OCI-M2 (cell line): ENCODE data around the gene WASHC1.
"Not testable (repeated sequence)": the region's sequence is repeated elsewhere in the genome, so short reads cannot be mapped to it uniquely, and the experiment has no call there.

Experiments used
- DNase-seq: peaks from one replicate; lab custom pipeline; 2025; ENCODE audit not compliant: unreplicated experiment; lab: John Stamatoyannopoulos, UW

WASHC1 gene, protein sequence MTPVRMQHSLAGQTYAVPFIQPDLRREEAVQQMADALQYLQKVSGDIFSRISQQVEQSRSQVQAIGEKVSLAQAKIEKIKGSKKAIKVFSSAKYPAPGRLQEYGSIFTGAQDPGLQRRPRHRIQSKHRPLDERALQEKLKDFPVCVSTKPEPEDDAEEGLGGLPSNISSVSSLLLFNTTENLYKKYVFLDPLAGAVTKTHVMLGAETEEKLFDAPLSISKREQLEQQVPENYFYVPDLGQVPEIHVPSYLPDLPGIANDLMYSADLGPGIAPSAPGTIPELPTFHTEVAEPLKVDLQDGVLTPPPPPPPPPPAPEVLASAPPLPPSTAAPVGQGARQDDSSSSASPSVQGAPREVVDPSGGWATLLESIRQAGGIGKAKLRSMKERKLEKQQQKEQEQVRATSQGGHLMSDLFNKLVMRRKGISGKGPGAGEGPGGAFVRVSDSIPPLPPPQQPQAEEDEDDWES

DNA sequence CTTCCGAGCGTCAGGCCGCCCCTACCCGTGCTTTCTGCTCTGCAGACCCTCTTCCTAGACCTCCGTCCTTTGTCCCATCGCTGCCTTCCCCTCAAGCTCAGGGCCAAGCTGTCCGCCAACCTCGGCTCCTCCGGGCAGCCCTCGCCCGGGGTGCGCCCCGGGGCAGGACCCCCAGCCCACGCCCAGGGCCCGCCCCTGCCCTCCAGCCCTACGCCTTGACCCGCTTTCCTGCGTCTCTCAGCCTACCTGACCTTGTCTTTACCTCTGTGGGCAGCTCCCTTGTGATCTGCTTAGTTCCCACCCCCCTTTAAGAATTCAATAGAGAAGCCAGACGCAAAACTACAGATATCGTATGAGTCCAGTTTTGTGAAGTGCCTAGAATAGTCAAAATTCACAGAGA, at the start of gene WASHC1:
WASHC1 (minus strand) TSS at position 101 of the 400 bp plus-strand sequence. CDS start 4,457 bp downstream, outside the sequence.
- DNase-seq, result not testable (repeated sequence)

DNA sequence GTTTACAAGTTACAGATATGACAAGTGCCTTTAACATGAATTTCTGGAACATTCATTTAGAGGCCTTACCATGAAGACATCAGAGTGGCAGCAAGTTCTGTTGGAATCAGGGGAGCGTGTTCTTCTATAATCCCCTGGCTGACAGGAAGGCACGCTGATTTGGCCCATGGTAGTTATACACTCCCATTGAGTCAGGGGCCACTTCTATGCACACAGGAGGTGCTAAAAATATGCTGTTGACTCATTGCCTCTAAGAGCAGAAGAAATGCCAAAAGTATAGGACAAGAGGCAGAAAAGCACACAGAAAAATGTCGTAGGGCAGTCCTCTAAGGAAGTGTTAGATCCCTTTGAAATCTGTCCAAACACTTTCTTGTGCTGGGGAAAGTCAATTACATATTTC, 49.1 kb upstream of the WASHC1 start:
- not testable (repeated sequence) for DNase-seq

DNA sequence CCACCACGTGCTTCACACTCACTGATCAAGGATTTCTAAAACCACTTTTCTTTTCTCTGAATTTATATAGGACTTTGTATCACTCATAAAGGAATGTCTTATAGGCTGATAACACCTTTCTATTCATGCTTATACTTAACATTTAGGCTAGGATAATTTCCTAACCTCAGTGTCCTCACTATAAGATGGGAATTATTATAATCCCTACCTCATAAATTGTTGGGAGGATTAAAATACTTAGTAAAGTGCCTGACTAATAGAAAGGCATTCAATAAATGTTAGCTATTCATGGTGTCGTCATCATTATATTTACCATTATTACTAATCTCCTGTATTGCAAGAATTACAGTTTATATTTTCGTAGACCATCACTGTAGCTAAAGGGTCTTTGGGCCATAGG, 47.1 kb upstream of the WASHC1 start:
- not testable (repeated sequence) for DNase-seq

DNA sequence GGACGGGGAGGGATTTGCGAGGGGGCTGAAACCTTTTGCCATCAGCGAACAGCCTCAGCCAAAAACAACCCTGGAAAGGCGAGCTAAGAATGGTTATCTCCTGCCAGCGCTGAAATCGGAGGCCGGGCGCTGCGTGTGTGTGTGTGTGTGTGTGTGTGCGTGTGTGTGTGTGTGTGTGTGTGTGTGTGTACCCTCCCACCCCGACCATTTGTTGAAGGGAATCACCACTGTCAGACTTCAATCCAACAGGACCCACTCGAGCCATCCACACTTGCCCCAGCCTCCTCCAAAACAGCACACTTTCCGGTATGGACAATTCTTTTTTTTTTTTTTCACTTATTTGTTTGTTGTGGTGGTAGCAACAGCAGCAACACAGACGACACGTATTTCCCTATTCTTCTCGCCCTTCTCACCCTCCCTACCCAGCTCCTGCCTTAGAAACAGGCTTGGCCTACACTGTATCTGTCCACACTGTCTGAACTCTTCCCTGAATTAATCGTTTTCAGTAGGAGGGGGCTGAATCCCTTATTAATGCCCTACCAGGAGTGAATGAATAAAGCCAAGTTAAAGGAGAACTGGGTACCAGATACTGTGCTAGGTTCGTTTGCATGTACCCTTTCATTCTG, 44.8 kb upstream of the WASHC1 start:
- not testable (repeated sequence) for DNase-seq

DNA sequence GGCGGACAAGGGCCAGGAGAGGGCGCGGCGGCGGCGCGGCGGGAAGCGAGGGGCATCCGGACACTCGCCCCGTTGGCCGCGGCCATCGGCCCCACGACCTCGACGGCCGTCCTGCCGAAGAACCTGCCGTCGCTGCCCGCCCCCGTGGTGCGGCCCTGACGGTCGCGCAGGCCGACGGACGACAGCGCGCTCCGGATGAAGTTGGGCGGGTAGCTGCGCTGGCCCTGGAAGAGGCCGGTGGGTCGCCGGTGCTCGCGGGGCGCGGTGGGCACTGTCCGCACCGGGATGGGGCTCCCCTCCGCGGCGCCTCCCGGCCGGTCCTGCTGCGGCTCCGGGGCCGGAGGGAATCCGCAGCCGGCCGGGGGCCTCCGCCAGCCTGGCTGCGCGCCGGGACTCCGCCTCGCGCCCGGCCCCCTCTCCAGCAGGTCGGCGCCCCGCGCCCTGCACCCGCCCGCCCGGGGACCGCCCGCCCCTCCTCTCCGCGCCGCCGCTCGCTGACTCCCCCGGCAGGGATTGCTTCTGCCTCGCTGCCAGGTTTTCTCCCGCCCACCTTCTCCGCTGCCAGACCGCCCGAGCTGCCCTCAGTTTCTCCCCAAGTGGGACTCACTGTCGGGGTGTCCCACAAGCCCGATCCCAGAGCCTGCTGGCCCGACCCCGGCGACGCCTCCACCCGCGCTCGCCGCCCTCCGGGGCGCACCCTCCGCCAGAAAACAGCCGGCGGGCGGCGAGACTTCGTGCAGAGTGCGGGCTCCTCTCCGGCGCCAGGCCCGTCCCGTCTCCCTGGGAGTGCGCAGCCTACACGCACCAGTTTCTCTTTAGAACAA, 44.0 kb upstream of the WASHC1 start:
- DNase-seq, result not testable (repeated sequence)

DNA sequence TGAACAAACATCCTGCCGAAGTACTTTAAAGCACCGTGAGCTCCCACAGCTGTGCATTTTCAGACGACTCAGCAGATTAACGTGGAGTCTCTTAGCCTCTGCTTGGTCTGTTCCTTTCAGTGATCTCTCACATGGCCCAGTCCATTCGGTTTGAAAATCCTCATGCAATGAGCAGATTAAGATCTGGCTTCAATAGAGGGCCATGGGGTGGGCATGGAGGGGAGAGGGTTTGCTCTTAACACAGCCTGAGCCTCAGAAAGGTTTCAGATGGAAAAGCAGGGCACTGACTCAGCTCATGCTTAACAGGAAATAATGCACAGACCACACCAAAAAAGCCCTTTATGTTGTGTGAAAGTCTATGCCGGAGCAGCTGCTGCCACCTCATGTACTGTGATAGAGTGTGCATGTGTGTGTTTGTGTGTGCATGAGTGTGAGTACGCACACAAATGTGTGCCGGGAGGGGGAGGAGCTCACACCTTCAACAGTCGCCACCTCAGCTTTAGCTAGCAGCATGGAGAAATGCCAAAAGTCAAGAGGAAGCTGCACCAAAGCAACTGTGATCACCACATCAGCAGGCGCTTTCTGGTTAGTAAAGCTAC, 33.9 kb upstream of the WASHC1 start:
- DNase-seq, result not testable (repeated sequence)

DNA sequence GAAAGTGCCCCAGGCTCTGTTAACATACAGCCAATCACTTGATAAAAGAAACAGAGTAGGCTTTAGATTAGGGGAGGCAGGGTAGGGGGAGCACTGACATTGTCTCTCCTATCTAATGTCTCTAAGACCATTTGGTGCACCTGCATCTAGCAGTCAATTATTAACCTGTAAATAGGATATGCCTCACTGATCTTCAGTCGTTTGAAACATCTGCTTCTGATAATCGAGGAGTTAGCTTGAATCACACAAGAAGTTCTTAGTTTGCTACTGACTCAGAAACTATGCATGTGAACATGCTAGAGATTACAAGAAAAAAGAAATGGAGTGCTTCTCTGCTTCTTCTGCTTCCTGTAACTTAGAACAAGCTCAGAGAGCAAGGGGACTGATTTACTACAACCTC, 23.4 kb upstream of the WASHC1 start:
- not testable (repeated sequence) for DNase-seq

DNA sequence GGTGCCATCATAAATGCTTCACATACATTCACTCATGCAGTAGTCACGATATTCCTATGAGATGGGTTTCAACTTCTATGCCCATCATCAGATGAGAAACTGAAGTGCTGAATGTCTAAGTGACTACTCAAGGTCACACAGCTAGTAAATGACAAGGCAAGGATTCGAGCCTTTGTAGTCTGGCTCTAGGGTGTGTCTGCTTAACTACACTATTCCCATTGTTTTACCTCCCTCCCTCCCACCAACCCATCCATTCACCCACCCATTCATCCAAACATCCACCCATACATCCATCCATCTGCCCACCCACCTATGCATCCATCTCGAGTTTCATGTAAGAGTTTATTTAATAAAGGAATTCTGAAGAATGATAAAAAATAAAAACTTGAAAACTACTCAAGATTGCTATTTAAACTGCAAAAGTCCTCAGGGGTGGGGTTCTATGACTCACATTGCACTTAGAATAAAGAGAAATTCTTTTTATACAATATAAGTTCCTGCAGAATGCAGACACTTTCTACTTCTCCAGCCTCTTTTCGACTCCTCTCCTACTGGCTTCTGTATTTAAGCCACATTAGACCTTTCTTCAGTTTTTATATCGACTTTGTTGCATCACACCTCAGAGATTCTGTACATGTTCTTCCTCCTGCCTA, 19.1 kb upstream of the WASHC1 start:
- DNase-seq, result not testable (repeated sequence)

DNA sequence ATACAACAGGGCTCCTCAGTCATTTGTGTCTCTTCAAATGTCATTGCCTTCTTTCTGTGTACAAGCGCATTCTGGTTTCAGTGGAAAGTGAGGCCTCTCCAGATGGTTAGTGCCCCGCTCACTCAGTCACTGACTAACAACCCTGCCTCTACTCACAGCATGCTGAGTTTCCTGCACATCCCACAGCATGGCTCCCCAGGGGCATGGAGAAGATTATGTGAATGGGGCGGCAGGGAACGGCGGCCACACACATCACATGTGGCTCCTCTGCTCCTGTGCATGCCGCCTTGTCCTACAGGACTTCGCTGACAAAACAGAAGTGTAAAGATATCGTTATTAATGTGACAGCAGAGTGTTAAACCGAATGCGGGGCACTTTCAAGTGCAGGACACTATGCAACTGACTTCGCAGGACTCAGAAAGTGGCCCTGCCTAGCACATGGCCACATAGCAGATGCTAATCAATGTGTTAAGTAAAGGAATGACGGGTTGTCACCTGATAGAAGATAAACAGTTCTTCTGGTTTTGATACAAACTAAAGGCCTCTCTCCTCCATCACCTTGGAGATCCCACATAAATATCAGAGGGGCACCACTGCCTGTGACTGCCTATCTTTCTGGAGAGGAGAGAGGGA, 17.5 kb upstream of the WASHC1 start:
- not testable (repeated sequence) for DNase-seq

DNA sequence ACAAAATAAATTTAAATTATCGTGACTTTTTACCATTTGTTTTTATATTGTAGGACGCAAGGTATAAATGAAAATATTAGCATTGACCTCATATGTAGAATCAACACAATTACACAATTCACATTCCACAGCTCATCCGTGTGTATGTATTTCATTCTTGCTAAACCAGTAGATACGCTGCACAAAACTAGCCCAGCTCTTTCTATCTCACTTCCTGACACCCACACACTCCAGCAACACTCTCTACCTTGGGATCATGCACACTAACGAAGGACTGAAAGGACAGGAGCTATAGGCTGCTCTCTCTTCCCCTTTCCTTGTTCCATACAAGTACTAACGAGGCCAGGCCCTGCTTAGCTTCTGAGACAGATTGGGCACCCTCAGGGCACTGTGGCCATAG, 16.9 kb upstream of the WASHC1 start:
- DNase-seq, result not testable (repeated sequence)

DNA sequence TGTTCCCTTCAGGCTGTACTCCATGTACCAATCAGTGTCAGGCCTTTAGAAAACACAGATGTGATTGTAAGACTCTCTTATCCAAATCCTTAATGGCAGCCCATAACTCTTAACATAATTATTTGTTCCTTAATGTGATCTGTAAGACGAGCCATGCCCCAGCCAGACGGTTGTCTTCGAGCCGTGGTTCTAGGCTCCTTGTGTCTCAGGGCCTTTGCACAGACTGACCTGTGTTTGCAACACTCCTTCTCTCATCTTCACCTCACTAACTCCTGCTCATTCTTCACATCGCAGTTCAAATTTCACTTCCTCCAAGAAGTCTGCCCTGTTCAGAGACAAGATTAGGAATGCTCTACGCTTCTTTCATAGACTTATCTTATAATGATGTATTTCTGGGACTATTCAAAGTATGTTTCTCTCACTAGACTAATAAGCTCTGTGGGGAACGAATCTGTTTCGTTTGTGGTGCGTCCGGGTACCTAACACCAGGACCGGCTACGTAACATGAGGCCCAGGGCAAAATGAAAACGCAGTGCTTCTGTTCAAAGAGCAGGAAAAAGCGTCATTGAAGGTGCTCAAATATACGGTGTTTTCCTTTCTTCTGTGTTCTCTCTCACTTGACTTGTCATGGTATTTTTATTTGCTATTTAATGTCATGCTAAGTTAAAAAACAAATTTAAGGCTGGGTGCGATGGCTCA, 16.1 kb upstream of the WASHC1 start:
- not testable (repeated sequence) for DNase-seq

DNA sequence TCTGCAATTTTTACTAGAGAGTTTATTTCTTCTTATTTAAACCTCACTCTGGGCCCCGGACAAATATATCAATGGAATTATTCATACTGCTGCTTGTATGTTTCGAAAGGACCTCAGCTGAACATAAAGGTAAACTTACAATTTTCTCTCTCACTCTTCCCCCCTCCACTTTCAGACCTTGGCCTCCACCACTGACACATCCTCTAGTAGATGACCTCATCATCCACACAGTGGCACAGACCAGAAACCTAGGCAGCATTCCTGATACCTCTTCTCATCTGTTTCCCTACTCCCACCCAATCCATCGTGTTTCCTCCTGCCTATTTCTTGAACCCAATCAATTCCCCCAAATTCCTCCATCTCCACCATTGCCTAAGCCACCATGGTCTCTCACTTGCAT, 15.2 kb upstream of the WASHC1 start:
- not testable (repeated sequence) for DNase-seq

DNA sequence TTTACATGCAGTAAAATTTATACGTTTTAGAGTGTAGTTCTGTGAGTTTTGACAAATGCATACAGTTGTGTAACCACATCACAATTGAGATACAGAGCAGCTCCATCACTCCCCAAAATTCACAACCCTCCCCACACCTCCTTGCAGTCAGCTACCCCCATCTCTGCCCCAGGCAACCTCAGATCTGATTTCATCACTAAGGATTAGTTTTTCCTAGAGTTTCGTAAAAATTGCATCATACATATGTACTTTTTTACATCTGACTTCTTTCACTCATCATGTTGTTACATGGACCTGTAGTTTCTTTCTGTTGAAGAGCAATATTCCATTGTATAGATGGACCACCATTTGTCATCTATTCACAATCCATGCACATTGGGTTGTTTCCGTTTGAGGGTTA, 14.4 kb upstream of the WASHC1 start:
- not testable (repeated sequence) for DNase-seq

DNA sequence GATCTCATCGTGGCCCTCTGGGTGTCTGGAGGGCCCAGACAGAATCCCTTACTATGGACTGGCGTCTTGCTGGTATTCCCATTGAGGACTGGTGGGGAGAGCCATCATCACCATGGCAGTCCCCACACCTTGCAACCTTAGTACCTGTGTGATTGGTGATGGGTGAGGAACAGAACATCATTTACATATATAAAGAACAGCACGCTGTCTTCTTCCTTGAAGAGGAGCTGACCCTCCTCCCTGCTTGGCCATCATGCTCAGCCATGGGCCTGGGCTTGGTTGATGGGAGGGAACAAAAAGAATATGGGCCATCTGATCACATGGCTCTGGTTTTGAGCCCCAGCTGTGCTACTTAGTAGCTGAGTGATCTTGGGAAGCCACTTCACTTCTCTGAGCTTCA, 13.9 kb upstream of the WASHC1 start:
- not testable (repeated sequence) for DNase-seq

DNA sequence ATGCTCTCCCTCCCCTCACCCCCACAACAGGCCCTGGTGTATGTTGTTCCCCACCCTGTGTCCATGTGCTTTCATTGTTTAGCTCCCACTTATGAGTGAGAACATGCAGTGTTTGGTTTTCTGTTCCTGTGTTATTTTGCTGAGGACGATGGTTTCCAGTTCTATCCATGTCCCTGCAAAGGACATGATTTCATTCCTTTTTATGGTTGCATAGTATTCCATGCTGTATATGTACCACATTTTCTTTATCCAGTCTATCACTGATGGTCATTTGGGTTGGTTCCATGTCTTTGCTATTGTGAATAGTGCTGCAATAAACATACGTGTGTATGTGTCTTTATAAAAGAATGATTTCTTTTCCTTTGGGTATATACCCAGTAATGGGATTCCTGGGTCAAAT, 12.6 kb upstream of the WASHC1 start:
- not testable (repeated sequence) for DNase-seq

DNA sequence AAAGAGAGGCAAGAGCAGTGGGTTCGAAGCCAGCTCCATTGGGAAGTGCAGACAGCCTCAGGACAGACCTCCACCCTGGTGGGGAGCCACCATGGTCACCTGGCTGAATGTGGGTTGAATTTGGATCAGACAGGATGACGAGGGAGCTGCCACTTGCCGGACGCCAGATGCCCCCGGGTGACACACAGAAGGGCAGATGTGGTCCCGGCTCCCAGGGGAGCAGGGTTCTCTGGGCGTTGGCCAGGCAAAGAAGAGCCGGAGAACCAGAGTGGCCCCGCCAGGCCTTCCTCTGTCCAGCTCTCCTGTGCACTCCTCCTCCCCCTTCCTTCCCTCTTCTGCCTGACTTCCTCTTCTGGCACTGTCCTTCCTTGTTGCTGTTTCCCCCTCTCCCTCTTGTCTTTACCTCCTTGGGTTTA, 12.0 kb upstream of the WASHC1 start:
- not testable (repeated sequence) for DNase-seq

DNA sequence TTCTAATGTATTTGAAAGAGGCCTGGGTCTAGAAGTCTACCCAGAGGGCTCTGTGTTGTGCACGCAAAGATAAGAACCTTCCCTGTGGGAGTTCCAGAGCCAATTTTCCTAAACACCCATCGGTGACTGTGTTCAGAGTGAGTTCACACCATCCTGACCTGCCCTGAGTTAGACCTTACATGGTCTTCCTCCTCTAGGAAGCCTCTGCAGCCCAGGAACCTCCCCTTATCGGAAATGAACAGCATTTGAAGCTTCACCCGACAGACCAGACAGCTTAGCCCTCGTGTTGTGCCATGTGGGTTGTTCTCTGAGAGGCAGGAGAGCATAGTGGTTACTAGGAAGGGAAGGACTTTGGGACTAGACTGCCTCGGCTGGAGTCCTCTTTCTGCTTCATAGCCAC, 3.1 kb upstream of the WASHC1 start:
- not testable (repeated sequence) for DNase-seq

DNA sequence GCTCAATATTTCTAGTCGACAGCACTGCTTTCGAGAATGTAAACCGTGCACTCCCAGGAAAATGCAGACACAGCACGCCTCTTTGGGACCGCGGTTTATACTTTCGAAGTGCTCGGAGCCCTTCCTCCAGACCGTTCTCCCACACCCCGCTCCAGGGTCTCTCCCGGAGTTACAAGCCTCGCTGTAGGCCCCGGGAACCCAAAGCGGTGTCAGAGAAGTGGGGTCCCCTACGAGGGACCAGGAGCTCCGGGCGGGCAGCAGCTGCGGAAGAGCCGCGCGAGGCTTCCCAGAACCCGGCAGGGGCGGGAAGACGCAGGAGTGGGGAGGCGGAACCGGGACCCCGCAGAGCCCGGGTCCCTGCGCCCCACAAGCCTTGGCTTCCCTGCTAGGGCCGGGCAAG, 481 bp downstream of the WASHC1 start:
- not testable (repeated sequence) for DNase-seq

DNA sequence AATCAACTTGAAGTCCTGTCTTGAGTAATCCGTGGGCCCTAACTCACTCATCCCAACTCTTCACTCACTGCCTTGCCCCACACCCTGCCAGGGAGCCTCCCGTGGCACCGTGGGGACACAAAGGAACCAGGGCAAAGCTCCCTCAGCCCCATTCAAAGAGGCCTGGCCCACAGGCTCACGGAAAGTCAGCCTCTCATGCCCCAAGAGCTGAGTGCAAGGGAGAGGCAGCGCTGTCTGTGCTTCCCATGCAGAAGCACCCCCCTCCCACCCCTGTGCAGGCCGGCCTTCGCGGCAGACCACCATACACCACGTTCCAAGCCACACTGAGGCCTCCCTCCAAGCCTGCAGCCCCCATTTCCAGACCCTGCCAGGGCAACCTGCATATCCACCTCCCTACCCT, 7.6 kb downstream of the WASHC1 start:
- DNase-seq, result not testable (repeated sequence)
